Esophagus muscularis mucosa (tissue), 4 donors: ENCODE data around the gene SDK1. TPM values are rescaled to one million over a fixed set of nuclear protein-coding genes. Genes with fewer than 3 reads are reported as not detected.

Experiments
- DNase-seq: peaks from one replicate; pipeline ENCODE4 v3.0.0-alpha.2; 2017; ENCODE audit errors: extremely low spot score
- H3K27ac ChIP-seq, 4 donors: fragments of 200-600 bp; sonication (generic); replicated peaks in 1 of 4; 1 replicate in 3 of 4; 2 replicates in 1 of 4; pipeline ENCODE4 v1.5.1; 2016 to 2019; ENCODE audit warnings: mild to moderate bottlenecking in 1 of 4
- H3K27me3 ChIP-seq, 4 donors: fragments of 200-600 bp; sonication (generic); one replicate each; pipeline versions ENCODE4 v1.5.1 to v1.6.0; 2016 to 2019
- H3K36me3 ChIP-seq, 4 donors: fragments of 200-600 bp; sonication (generic); one replicate each; pipeline ENCODE4 v1.5.1; 2016 to 2019
- H3K4me1 ChIP-seq, 4 donors: fragments of 200-600 bp; sonication (generic); one replicate each; pipeline ENCODE4 v1.5.1; 2016 to 2019
- H3K4me3 ChIP-seq, 4 donors: fragments of 200-600 bp; sonication (generic); 1 replicate in 2 of 4; 2 replicates in 2 of 4; pipeline ENCODE4 v1.5.1; 2016 to 2019; ENCODE audit warnings: mild to moderate bottlenecking in 4 of 4, moderate library complexity in 1 of 4
- H3K9me3 ChIP-seq, 4 donors: fragments of 200-600 bp; sonication (generic); 1 replicate in 3 of 4; 2 replicates in 1 of 4; pipeline ENCODE4 v1.5.1; 2016 to 2019
- CTCF ChIP-seq, 3 experiments: fragments of 200-600 bp in 2 of 3; fragments of 450-650 bp in 1 of 3; sonication (generic) in 2 of 3; IDR thresholded peaks; one replicate each; pipeline ENCODE4 v1.5.1; 2017 to 2019; ENCODE audit warnings: antibody characterized with exemption in 3 of 3, mild to moderate bottlenecking in 2 of 3, moderate library complexity in 1 of 3
- EP300 ChIP-seq: sonication (generic); formaldehyde crosslinking; IDR thresholded peaks from one replicate; pipeline ENCODE4 v1.6.1; 2017; ENCODE audit warnings: antibody characterized with exemption
- POLR2A ChIP-seq: fragments of 450-650 bp; IDR thresholded peaks from one replicate; pipeline ENCODE4 v1.6.1; 2017; ENCODE audit warnings: antibody characterized with exemption, moderate library complexity, mild to moderate bottlenecking, low read depth
- POLR2AphosphoS5 ChIP-seq, 2 donors: sonication (generic); formaldehyde crosslinking; IDR thresholded peaks; one replicate each; pipeline ENCODE4 v1.6.1; 2017; ENCODE audit warnings: antibody characterized with exemption in 2 of 2
- whole genome bisulfite sequencing: methylation state at CpG from one replicate; pipeline ENCODE4 v1.1.5; 2018; 5-methylcytosine and 5-hydroxymethylcytosine counted together
- intact Hi-C: fragments of 100-400 bp; cut with DNase I; formaldehyde crosslinking; loops from one replicate; pipeline ENCODE4 v1.15.1; 2023
- total RNA-seq, 4 donors: library from RNA; depleted of rRNA; stranded (reverse); fragments of >200 nt; gene quantifications; one replicate each; pipeline versions ENCODE4 v1.1.0 to v1.2.1, GENCODE V29; 2016

SDK1 gene
- total RNA-seq, 4 donors from 2014 or later: 7.8 to 18.6 (median 12.0) TPM

GRCh38 chr7:3862774-3863173 is 561.7 kb downstream of the SDK1 start:
- no peak for TF ChIP-seq EP300
- no peak for TF ChIP-seq CTCF (IDR thresholded peaks at IDR 0.05)
- no peak for TF ChIP-seq POLR2A
- TF ChIP-seq POLR2AphosphoS5 (IDR thresholded peaks at IDR 0.05): no peak
- H3K4me1 ChIP-seq: peaks cover 0 to 34% (median 23%) of the 10 kb centered on the region in 4 donors
- intact Hi-C loops: no loop called here
- no peak for DNase-seq
- whole genome bisulfite sequencing: 85% methylated on average over 4 of the region's 4 CpGs
- no peaks in the 10 kb centered on the region for H3K27me3 ChIP-seq
- H3K36me3 ChIP-seq: no peaks in the 10 kb centered on the region
- H3K9me3 ChIP-seq: no peaks in the 10 kb centered on the region
- no peak overlapping the region for H3K27ac ChIP-seq
- H3K4me3 ChIP-seq: no peak overlapping the region

- Histone ChIP-seq H3K4me1 (peaks cover 0 to 28% (median 20%) of the 10 kb centered on the region in 4 donors), H3K27ac (peak overlapping the region; percentile 27 to 57 (median 44)), H3K9me3 (no peaks in the 10 kb centered on the region), H3K36me3 (no peaks in the 10 kb centered on the region), H3K27me3 (no peaks in the 10 kb centered on the region), H3K4me3 (no peak overlapping the region)
- 80% methylated on average over 5 of the region's 5 CpGs for WGBS
- intact Hi-C loops: no loop called here
- DNase-seq: no peak
- TF ChIP-seq POLR2AphosphoS5 (IDR thresholded peaks at IDR 0.05) (peak in 1 of 2 donors; percentile 13), CTCF (IDR thresholded peaks at IDR 0.05) (no peak)
Measured at GRCh38 chr7:3866277-3866676, 565.2 kb downstream of the SDK1 start.

GRCh38 chr7:3867863-3868262 is 566.8 kb downstream of the SDK1 start:
- DNase-seq: no peak
- no peak for TF ChIP-seq CTCF (IDR thresholded peaks at IDR 0.05)
- peak; percentile 44 to 78 for TF ChIP-seq POLR2AphosphoS5 (IDR thresholded peaks at IDR 0.05)
- H3K4me3 ChIP-seq: no peak overlapping the region
- H3K9me3 ChIP-seq: no peaks in the 10 kb centered on the region
- no peaks in the 10 kb centered on the region for H3K27me3 ChIP-seq
- peaks cover 0 to 17% (median 5%) of the 10 kb centered on the region in 4 donors for H3K4me1 ChIP-seq
- intact Hi-C loops: no loop called here
- WGBS: 46% methylated on average over 5 of the region's 5 CpGs
- peak overlapping the region in 1 of 4 donors; percentile 41 for H3K27ac ChIP-seq
- no peaks in the 10 kb centered on the region for H3K36me3 ChIP-seq

- intact Hi-C loops: loop anchor here (5.0 kb wide), 1 partner anchor 52 kb away; no protein-coding TSS in a partner anchor
- peak; percentile 82 for DNase-seq
- H3K27ac ChIP-seq: no peak overlapping the region
- H3K4me1 ChIP-seq: no peaks in the 10 kb centered on the region
- H3K4me3 ChIP-seq: no peak overlapping the region
- TF ChIP-seq POLR2AphosphoS5 (IDR thresholded peaks at IDR 0.05) (no peak), POLR2A (no peak), EP300 (no peak), CTCF (IDR thresholded peaks at IDR 0.05) (no peak)
- peaks cover 0 to under 1% (median 0%) of the 10 kb centered on the region in 4 donors for H3K9me3 ChIP-seq
- H3K27me3 ChIP-seq: peaks cover 0 to 3% (median 0%) of the 10 kb centered on the region in 4 donors
- 74% methylated on average over 14 of the region's 14 CpGs for WGBS
- no peaks in the 10 kb centered on the region for H3K36me3 ChIP-seq
Measured at GRCh38 chr7:3879355-3880075, 578.5 kb downstream of the SDK1 start.
